GM12878 (cell line): Measurements from ENCODE around the gene TMC6. TPM values are rescaled to one million over a fixed set of nuclear protein-coding genes. Genes with fewer than 3 reads are reported as not detected.

Source experiments
- ATAC-seq: fragments of 200-7000 bp; cut with Tn5 transposase; 3 replicates; pipeline ENCODE4 v1.9.1; 2020; ENCODE audit warnings: mild to moderate bottlenecking, moderate library complexity
- BruUV-seq: library from RNA; stranded (reverse); fragments of 400-500 nt; replicated peaks from 2 replicates; lab custom pipeline; 2021; lab: Mats Ljungman, UMichigan
- CTCF ChIA-PET: fragments of 300-600 bp; sonication (Branson Sonifier 250); formaldehyde crosslinking; extraction: SDS; loops from one replicate; lab custom pipeline; 2021; ENCODE audit warnings: inconsistent platforms; lab: Yijun Ruan, JAX
- POLR2A ChIA-PET: fragments of 350-600 bp; formaldehyde crosslinking; extraction: SDS; loops from one replicate; lab custom pipeline; 2021; ENCODE audit warnings: inconsistent platforms; lab: Charles Lee
- RAD21 ChIA-PET: fragments of 300-600 bp; sonication (Branson Sonifier 250); formaldehyde crosslinking; loops from one replicate; lab custom pipeline; 2023; ENCODE audit warnings: antibody characterized with exemption; ENCODE audit not compliant: unreplicated experiment; lab: Charles Lee
- SMC1A ChIA-PET: fragments of 300-600 bp; sonication (Branson Sonifier 250); formaldehyde crosslinking; loops from one replicate; lab custom pipeline; 2023; ENCODE audit not compliant: unreplicated experiment, uncharacterized antibody; lab: Charles Lee
- DNase-seq: peaks from one replicate; pipeline ENCODE4 v3.0.0-alpha.2; 2011; ENCODE audit warnings: low read depth, low spot score
- FAIRE-seq: peaks from 3 replicates; lab custom pipeline; 2011; peaks lifted over from hg19 to GRCh38; lab: Jason Lieb, UNC
- H2AFZ ChIP-seq: 2 replicates; pipeline ENCODE4 v1.6.0; 2011; ENCODE audit warnings: low read depth, low read length, control low read depth; ENCODE audit not compliant: control insufficient read depth
- H3K27ac ChIP-seq: 2 replicates; pipeline ENCODE4 v1.5.1; 2011; ENCODE audit warnings: control low read depth; ENCODE audit not compliant: control insufficient read depth, insufficient read depth
- H3K27me3 ChIP-seq, 2 experiments: replicated peaks in 1 of 2; 2 replicates each; pipeline versions ENCODE4 v1.6.0 to v1.6.1; 2011; ENCODE audit warnings: low read length in 1 of 2; ENCODE audit not compliant: control insufficient read depth in 2 of 2, insufficient read depth in 2 of 2
- H3K36me3 ChIP-seq, 2 experiments: 2 replicates each; pipeline ENCODE4 v1.5.1; 2011; ENCODE audit warnings: low read length in 1 of 2; ENCODE audit not compliant: control insufficient read depth in 2 of 2, insufficient read depth in 2 of 2
- H3K4me1 ChIP-seq: 2 replicates; pipeline ENCODE4 v1.6.1; 2011; ENCODE audit warnings: mild to moderate bottlenecking, low read length, moderate library complexity, mixed read lengths; ENCODE audit not compliant: control insufficient read depth, insufficient read depth
- H3K4me2 ChIP-seq: 2 replicates; pipeline ENCODE4 v1.6.0; 2011; ENCODE audit warnings: control low read depth; ENCODE audit not compliant: control insufficient read depth, insufficient read depth
- H3K4me3 ChIP-seq: fragments of 200-600 bp; sonication (generic); 2 replicates; pipeline ENCODE4 v1.5.1; 2016
- H3K79me2 ChIP-seq: 2 replicates; pipeline ENCODE4 v1.6.0; 2011; ENCODE audit warnings: low read length; ENCODE audit not compliant: control insufficient read depth, insufficient read depth
- H3K9ac ChIP-seq: 2 replicates; pipeline ENCODE4 v1.8.0; 2011; ENCODE audit warnings: low read length, control low read depth, mixed read lengths; ENCODE audit not compliant: control insufficient read depth, insufficient read depth
- H3K9me3 ChIP-seq: replicated peaks from 3 replicates; pipeline ENCODE4 v1.5.1; 2011; ENCODE audit warnings: mild to moderate bottlenecking, low read length; ENCODE audit not compliant: control insufficient read depth, insufficient read depth
- H4K20me1 ChIP-seq: 2 replicates; pipeline ENCODE4 v1.6.0; 2011; ENCODE audit not compliant: control insufficient read depth, insufficient read depth
- ESRRA ChIP-seq: IDR thresholded peaks from 2 replicates; pipeline ENCODE4 v1.6.1; 2012; ENCODE audit warnings: mild to moderate bottlenecking, low read length, improper control_type of control experiment
- MEF2A ChIP-seq: IDR thresholded peaks from 2 replicates; pipeline ENCODE4 v1.6.1; 2011; ENCODE audit warnings: low read depth, mild to moderate bottlenecking, low read length, moderate library complexity; ENCODE audit not compliant: insufficient read depth
- MXI1 ChIP-seq: fragments of 150-350 bp; IDR thresholded peaks from 2 replicates; pipeline ENCODE4 v1.6.1; 2011; ENCODE audit warnings: low read depth, mild to moderate bottlenecking, inconsistent platforms, low read length, improper control_type of control experiment
- PAX5 ChIP-seq: IDR thresholded peaks from 2 replicates; pipeline ENCODE4 v1.6.1; 2011; ENCODE audit warnings: low read depth, low read length, borderline replicate concordance
- RBBP5 ChIP-seq: fragments of 200-600 bp; sonication (generic); conservative IDR thresholded peaks from 2 replicates; pipeline ENCODE4 v1.6.1; 2016
- RELA ChIP-seq: fragments of 450-650 bp; IDR thresholded peaks from 2 replicates; pipeline ENCODE4 v1.8.0; 2014; ENCODE audit warnings: borderline replicate concordance; ENCODE audit not compliant: partially characterized antibody
- TCF7 ChIP-seq: IDR thresholded peaks from 2 replicates; pipeline ENCODE4 v1.6.1; 2014; ENCODE audit warnings: antibody characterized with exemption, borderline replicate concordance
- WGBS: methylation state at CpG from one replicate; pipeline ENCODE4 v1.1.6; 2016; ENCODE audit warnings: low lambda C conversion rate; ENCODE audit not compliant: insufficient replicate concordance, insufficient coverage; ENCODE audit errors: missing lambda C conversion rate; 5-methylcytosine and 5-hydroxymethylcytosine counted together
- in situ Hi-C: fragments of 300-500 bp; cut with MboI; formaldehyde crosslinking; loops from 9 replicates; pipeline ENCODE4 v1.14.3; 2018; ENCODE audit warnings: mixed read lengths
- intact Hi-C: fragments of 100-400 bp; cut with micrococcal nuclease; formaldehyde crosslinking; loops from one replicate; pipeline ENCODE4 v1.14.2; 2022; ENCODE audit not compliant: unreplicated experiment
- polyA plus RNA-seq, 11 experiments: library from polyadenylated mRNA; depleted of rRNA in 4 of 11; unstranded in 6 of 11; stranded (reverse) in 5 of 11; fragments of >200 nt; fragmentation: Nextera tagmentation in 4 of 11; fragmentation: Illumina TruSeq in 1 of 11; extraction: Ambion mirVana in 4 of 11; extraction: Trizol in 1 of 11; gene quantifications; 1 replicate in 1 of 11; 2 replicates in 10 of 11; pipeline versions ENCODE4 v1.2.1 to v1.2.3, GENCODE V29; 2011 to 2016; ENCODE audit warnings: inconsistent platforms in 2 of 11, missing spikeins in 2 of 11, low read depth in 1 of 11
- total RNA-seq, 4 experiments: library from RNA; depleted of rRNA in 3 of 4; stranded (reverse); fragments of >200 nt in 3 of 4; fragmentation: Illumina TruSeq in 1 of 4; extraction: Trizol in 1 of 4; gene quantifications; 2 replicates each; pipeline versions ENCODE4 v1.2.1 to v1.2.3, GENCODE V29; 2013 to 2021
- TF ChIP-seq, protein P1 (sequence below): IDR thresholded peaks from 2 replicates; pipeline ENCODE4 v1.6.1; 2011; ENCODE audit warnings: mild to moderate bottlenecking, low read depth, low read length, moderate library complexity; ENCODE audit not compliant: insufficient replicate concordance
- TF ChIP-seq, protein P2 (sequence below): fragments of 450-650 bp; IDR thresholded peaks from 2 replicates; pipeline ENCODE4 v1.6.1; 2016; ENCODE audit warnings: mild to moderate bottlenecking

Gene TMC6
- total and polyA plus RNA-seq, 10 of the 15 experiments (the other 5 are each of a cell fraction or from before 2014, with no cell fraction given), result 1.9 to 232 (median 60.6) TPM

DNA sequence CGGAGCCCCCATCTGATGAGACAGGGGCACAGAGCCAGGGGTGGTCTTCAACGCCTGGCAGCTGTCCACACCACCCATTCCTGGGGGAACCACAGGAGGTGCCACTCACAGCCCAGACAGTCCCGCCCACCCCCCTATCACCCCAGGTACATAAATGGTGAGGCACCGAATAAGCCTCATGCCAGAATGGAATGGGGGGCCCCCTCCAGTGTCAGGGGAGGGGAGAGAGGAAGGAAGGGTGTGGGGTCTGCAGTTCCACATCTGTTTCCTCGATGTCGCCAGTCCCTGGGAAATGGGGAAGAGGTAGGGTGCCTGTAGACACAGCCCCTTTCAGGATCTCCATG, 1.7 kb downstream of the TMC6 start:
- intact Hi-C loops, result no loop called here

More for the DNA sequence above, 1.7 kb downstream of the TMC6 start:
- Histone ChIP-seq H3K4me2 (peak overlapping the region; percentile 100), H3K79me2 (peaks cover 98% of the 10 kb centered on the region), H4K20me1 (no peaks in the 10 kb centered on the region), H3K27me3 (no peaks in the 10 kb centered on the region), H3K9me3 (no peaks in the 10 kb centered on the region), H3K4me3 (peak overlapping the region; percentile 94), H3K27ac (peak overlapping the region; percentile 95), H3K36me3 (peaks cover 7 to 10% of the 10 kb centered on the region in 2 experiments), H2AFZ (no peak overlapping the region), H3K4me1 (peaks cover 66% of the 10 kb centered on the region), H3K9ac (peak overlapping the region; percentile 93)
- CTCF ChIA-PET, result interaction anchor here (0.6 to 12.7 kb wide), 7 partner anchors 10 to 108 kb away, joined by 3 to 100 read pairs (median 5); no protein-coding TSS in a partner anchor
- in situ Hi-C loops, result no loop called here
- BruUV-seq, result no TSS peak
- SMC1A ChIA-PET, result interaction anchor here (0.6 to 2.9 kb wide), 4 partner anchors 21 to 88 kb away, joined by 3 to 6 read pairs (median 3); no protein-coding TSS in a partner anchor
- DNase-seq (no peak), ATAC-seq (no peak), FAIRE-seq (no peak)
- POLR2A ChIA-PET, result interaction anchor here (0.9 to 8.0 kb wide), 7 partner anchors 13 to 108 kb away, joined by 3 to 85 read pairs (median 8); partner anchors contain the start of genes AFMID, SYNGR2 and TK1
- TF ChIP-seq MEF2A (no peak), ESRRA (no peak), RELA (no peak), TCF7 (no peak), RBBP5 (no peak), PAX5 (no peak), MXI1 (no peak)
- TF ChIP-seq, protein P1, sequence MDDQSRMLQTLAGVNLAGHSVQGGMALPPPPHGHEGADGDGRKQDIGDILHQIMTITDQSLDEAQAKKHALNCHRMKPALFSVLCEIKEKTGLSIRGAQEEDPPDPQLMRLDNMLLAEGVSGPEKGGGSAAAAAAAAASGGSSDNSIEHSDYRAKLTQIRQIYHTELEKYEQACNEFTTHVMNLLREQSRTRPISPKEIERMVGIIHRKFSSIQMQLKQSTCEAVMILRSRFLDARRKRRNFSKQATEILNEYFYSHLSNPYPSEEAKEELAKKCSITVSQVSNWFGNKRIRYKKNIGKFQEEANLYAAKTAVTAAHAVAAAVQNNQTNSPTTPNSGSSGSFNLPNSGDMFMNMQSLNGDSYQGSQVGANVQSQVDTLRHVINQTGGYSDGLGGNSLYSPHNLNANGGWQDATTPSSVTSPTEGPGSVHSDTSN, result peak; percentile 40
- TF ChIP-seq, protein P2, sequence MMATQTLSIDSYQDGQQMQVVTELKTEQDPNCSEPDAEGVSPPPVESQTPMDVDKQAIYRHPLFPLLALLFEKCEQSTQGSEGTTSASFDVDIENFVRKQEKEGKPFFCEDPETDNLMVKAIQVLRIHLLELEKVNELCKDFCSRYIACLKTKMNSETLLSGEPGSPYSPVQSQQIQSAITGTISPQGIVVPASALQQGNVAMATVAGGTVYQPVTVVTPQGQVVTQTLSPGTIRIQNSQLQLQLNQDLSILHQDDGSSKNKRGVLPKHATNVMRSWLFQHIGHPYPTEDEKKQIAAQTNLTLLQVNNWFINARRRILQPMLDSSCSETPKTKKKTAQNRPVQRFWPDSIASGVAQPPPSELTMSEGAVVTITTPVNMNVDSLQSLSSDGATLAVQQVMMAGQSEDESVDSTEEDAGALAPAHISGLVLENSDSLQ, result peak; percentile 58; the same call in 1 of the 2 replicates
- 0% methylated on average over 6 of the region's 6 CpGs for WGBS
- RAD21 ChIA-PET, result interaction anchor here (0.9 to 3.9 kb wide), 9 partner anchors 8 to 107 kb away, joined by 4 to 29 read pairs (median 12); no protein-coding TSS in a partner anchor
